OCI-M2 (cell line): ENCODE data around the gene CYFIP2.
"Not testable (repeated sequence)": the region's sequence is repeated elsewhere in the genome, so short reads cannot be mapped to it uniquely, and the experiment has no call there.

Experiments used
- DNase-seq: peaks from one replicate; lab custom pipeline; 2025; ENCODE audit not compliant: unreplicated experiment; lab: John Stamatoyannopoulos, UW

Gene CYFIP2

DNA sequence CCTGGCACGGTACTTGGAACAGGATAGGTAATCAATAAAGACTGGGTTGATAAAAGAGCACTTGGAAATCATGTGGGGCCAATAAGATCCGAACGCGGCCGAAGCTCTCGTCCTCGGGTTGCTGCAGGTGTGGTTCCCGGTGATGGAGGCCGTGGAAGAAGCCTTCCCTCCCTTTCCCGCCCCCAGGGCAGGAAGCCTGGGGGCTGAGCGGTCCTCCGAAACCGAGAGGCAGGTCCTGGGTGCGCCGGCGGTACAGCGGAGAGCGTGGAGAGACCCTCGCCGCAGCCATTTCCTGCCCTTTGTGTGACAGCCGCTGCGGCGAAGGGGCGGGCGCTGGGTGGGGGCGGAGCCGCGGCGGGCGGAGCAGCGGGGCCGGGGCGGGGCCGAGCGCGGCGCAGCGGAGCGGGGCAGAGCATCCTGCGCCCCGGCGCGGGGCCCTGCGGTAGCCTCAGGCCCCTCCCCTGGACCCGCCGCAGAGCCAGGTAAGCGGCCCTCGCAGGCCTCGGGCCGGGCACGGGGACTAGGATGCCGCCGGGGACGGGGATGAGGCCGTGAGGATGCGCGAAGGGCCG is at the start of gene CYFIP2:
CYFIP2 (plus strand) TSS at position 410 of the 572 bp plus-strand sequence. CDS start 19,239 bp downstream, outside the sequence.
- no peak for DNase-seq

- DNase-seq: no peak
These were observed 49.4 kb upstream of the CYFIP2 start for GRCh38 chr5:157216391-157217142.

- no peak for DNase-seq
These were observed 48.5 kb upstream of the CYFIP2 start for GRCh38 chr5:157217289-157218024.

DNA sequence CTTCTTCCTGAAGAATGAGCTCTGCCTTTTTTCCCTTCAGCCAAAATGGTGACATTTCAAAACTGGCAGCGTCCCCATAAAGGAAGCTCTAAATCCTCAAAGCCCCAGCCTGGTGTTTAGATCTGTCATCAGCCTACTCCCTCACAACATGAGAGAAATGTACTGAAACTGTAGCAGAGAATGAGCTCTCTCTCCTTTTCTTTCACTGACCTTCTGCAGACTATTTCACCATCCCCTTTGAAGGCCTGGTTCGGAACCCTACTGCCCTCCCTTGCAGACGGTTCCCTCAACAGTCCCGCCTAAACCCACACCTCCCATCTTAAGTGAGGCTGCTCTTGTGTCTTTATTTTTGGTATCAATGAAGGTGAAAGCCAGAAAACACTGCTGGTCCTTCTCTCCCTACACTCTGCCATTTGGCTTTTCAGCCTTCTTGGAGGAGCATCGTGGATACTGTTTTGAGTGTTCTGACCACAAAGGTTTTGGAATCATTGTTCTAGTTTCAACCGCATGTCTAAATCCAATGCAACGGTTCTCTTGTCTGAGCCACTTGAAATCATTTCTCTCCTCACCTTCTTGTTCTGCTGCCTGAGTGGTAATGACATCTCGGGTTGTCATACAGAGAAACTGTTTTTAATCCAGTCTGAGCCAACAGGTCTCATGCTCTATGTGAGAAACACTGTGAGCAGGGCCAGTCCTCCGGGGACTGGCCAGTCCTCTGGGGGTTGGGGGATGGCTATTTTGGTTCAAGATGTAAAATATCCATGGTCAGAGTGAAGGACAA is 46.2 kb upstream of the CYFIP2 start:
- DNase-seq: no peak

DNA sequence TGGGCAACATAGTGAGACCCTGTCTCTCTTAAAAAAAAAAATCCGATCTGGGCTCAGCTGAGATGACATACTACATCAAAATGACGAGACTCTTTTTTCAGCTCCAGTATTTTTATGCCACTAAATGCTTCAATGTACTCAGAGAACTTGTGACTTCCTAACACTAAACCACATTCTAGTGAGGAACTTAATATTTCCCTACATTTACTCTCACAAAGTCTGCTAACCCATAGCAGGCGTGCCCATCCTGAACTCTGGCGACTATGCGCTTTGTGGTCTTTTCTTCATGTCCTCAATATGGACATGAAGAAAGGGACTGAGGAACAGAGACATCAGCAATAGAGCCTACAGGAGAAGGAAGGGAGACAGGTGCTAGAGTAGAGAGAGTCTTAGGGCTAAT is 44.0 kb upstream of the CYFIP2 start:
- DNase-seq: no peak

DNA sequence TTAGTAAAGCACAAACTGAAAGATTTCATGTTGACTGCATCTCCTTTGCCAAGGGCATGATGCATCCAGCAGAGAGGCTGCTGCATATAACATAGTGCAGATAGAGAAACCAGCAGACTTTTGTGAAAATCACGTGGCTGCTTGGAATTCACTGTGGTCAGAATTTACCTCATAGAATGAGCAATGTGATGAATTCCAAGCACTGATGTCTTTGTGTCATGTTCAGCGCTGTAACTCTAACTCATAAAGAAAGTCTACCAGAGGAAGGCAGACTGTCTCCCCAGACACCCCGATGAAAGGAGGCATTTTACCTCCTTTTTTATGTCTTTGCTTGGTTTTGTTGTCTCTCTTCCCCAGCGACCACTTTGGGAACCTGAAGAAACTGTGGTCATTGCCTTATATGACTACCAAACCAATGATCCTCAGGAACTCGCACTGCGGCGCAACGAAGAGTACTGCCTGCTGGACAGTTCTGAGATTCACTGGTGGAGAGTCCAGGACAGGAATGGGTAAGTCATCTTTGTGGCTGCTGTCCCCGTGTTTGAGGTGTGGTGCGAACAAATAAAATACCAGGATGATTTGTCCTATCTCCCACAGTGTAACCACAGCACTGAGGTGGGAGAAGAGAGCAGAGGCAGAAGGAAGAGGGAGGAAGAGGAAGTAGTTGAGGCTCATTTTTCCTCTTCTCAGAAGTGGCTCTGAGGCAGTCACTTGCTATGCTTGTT is 43.3 kb upstream of the CYFIP2 start:
- no peak for DNase-seq

DNA sequence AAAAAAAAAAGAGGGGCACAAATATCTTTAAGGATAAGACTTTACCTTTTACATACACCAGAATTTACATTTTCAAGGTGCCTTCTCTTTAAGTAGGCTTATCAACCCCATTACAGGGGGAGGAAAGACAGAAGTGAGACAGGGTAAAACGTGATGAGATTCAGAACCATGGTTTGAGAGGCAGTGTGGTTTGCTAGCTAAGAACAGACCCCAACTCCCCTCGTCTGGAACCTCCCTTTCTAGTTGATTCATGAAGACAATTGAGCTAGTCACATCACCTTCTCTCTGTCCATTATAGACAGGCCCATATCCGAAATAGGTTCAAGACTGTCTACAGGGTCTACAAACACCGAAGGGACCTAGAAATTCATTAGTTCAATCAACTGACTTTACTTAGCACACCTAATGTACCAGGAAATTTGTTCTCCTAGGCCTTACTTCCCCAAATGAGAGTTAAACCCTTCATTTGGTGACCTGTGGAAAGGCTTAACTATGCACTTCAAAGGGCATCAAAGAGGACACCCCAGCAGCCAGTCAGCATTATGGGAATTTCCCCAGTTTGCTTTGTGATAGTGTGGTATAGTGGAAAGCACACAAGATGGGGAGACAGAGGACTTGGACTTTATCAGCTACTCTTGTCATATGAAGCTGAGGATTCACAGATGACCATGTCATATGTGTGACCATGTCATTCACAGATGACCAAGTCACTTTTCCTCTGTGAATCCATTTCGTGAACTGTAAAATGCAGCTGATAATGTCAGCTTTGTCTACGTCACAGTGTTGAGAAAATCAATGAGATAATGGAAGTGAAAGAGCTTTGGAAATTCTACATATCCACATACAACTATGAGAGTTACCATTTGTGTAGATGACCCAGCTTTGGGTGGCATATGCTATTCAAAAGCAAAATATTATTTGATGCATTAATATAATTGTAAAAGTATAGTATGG is 40.2 kb upstream of the CYFIP2 start:
- no peak for DNase-seq

DNA sequence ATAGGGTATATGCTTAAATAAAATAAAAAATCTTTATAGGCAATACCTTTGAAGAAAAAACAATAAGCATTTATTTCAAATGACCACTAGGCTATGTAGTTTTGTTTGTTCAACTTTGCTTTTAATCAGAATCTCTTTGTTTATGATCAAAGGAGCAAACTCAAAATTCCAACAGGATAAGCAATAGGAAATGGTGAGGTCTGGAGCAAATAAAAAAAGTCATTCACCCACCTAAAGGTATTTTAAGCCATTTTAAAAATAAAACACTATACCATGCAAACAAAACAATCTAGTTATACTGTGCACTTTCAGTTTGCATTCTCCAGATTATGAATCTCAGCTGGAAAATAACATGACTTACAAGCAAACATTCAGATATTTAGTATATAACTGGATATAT is 35.3 kb upstream of the CYFIP2 start:
- DNase-seq: no peak

DNA sequence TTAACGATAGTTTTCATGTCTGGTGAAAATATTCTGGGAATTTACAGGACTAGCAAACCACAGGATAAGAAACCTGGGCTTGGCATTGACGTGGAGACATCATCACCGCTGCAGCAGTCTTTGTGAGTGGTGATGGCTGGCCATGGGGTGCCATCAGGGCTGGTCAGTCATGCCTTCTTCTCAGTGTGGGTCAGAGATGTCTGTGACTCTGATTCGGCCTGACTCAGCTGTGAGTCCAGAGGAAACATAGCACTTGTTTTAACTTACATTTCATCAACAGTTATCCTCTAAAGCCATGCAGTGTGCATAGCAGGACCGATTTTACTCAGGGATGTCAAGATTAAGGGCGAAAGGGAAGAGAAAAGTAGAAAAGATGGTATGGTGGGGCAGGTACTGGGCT is 33.2 kb upstream of the CYFIP2 start:
- DNase-seq: no peak

GRCh38 chr5:157233515-157233914 is 32.4 kb upstream of the CYFIP2 start:
- DNase-seq: no peak

DNA sequence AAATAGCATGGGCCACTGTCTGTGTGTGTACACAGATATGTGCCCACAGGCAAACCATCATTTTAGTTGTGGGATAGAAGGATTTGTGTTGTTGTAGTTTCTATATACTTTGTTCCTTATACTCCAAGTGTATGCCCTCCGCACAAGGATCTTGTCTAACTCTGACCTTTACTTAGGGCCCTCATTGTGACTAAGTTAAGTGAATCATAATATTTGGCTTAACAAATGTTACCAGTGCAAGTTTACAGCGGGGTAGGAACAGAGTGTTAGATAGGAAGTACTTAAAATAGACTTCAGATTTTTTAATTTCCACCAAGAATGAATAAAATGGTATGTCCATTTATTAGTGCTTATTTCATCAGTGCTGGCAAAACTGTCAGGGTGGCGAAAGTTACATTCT is 29.5 kb upstream of the CYFIP2 start:
- no peak for DNase-seq

DNA sequence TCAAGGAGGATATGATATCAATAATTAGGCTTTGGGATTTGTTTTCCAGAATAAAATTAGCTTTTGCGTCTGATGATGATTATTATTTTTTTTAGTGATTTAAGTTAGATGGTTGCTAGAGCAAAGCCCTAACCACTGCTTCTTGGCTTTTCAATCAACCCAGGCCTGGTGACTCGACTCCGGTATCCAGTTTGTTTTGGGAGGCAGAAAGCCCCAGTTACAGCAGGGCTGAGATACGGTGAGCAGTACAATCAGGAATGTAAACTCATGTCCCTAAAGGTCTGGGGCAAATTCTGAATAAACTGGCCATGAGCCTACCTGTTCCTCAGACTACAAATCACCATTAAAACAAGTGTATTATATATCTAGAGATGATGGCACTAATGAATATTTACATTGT is 24.4 kb upstream of the CYFIP2 start:
- DNase-seq: no peak

- DNase-seq: not testable (repeated sequence)
These were observed 21.2 kb upstream of the CYFIP2 start for GRCh38 chr5:157244704-157245103.

GRCh38 chr5:157245476-157245875 is 20.4 kb upstream of the CYFIP2 start:
- no peak for DNase-seq

DNA sequence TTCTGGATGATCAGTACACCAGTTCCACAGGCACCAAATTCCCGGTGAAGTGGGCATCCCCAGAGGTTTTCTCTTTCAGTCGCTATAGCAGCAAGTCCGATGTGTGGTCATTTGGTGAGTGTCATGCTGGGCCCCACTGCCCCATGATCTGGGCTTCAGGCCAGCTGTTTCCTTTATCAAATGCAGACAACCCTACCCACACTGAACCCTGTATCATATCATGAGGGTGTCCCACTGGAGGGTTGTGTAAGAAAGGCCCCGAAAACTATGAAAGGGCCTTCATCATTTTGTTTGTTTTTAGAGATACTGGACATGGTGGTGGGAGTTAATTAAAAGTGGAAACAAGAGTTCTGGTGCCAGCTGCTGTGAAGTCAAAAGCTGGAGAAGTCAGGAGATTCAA is 20.0 kb upstream of the CYFIP2 start:
- no peak for DNase-seq

- no peak for DNase-seq
These were observed 18.7 kb upstream of the CYFIP2 start for GRCh38 chr5:157247267-157247666.

GRCh38 chr5:157248821-157249470 is 17.0 kb upstream of the CYFIP2 start:
- DNase-seq: no peak

DNA sequence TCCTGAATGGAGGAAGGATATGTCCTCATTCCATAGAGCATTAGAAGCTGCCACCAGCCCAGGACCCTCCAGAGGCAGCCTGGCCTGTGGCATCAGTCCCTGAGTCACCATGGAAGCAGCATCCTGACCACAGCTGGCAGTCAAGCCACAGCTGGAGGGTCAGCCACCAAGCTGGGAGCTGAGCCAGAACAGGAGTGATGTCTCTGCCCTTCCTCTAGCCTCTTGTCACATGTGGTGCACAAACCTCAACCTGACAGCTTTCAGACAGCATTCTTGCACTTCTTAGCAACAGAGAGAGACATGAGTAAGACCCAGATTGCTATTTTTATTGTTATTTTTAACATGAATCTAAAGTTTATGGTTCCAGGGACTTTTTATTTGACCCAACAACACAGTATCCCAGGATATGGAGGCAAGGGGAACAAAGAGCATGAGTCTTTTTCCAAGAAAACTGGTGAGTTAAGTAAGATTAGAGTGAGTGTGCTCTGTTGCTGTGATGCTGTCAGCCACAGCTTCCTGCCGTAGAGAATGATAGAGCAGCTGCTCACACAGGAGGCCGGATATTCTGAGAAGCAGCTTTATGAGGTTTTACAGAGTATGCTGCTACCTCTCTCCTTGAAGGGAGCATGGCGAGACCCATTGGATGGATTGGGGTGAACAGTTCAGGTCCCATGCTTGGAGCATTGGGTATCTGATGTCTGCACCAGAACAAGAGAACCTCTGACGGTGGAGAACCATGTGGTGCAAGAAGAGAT is 13.0 kb upstream of the CYFIP2 start:
- no peak for DNase-seq
